Measurements from ENCODE around the gene MYH10. TPM values are rescaled to one million over a fixed set of nuclear protein-coding genes. Genes with fewer than 3 reads are reported as not detected.
A peak's percentile ranks its signal among the peaks of the same experiment; 100 is the strongest.

MYH10 gene
- total and polyA plus RNA-seq, 9 of the 15 experiments (the other 6 are each of a cell fraction or from before 2014, with no cell fraction given): 16.3 to 95.3 (median 39.7) TPM

DNA sequence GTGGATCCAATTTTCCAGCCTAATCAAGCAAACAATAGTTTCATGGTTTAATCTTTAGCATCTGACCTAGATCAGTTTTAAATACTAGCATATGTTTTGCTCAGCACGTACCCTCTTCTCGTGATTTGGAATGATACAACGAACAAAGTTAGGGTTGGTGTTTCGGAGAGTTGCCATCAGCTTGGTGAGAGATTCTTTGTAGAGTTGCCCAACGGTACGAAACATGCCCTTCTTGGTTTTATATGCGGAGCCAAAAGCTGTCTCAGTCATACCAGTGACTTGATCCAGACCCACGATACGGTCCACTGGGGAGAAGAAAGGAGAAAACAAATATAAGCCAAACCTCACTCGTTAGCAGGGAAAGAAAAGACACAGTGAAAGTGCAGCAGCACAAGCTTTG is 109.5 kb downstream of the MYH10 start:
- ChIA-PET POLR2A (no interaction called here), CTCF (ENCODE audit: low intra/inter-chr PET ratio) (no interaction called here)
- Histone ChIP-seq H3K27ac (ENCODE audit: extremely low read depth, low read depth, low read length) (no peak overlapping the region), H2AFZ (ENCODE audit: low read depth, low read length) (no peak overlapping the region), H3K79me2 (ENCODE audit: control insufficient read depth, insufficient read depth, low read length) (no peaks in the 10 kb centered on the region), H3K36me3 (ENCODE audit: control insufficient read depth, insufficient read depth, low read length) (peaks cover 70% of the 10 kb centered on the region), H4K20me1 (replicated peaks; ENCODE audit: control insufficient read depth, insufficient read depth, low read length) (no peaks in the 10 kb centered on the region), H3K27me3 (ENCODE audit: control insufficient read depth in 2 of 2, insufficient read depth in 2 of 2, low read length in 2 of 2) (no peaks in the 10 kb centered on the region), H3K4me2 (ENCODE audit: insufficient read depth, low read length) (no peak overlapping the region), H3K4me3 (no peak overlapping the region), H3K9ac (ENCODE audit: insufficient read depth in 1 of 2, low read depth in 2 of 2, low read length in 2 of 2) (no peak overlapping the region), H3K4me1 (replicated peaks in 1 of 2; ENCODE audit: control insufficient read depth in 2 of 2, insufficient read depth in 2 of 2, low read length in 2 of 2) (no peaks in the 10 kb centered on the region), H3K9me1 (ENCODE audit: control insufficient read depth, insufficient read depth, low read length) (no peaks in the 10 kb centered on the region), H3K9me3 (replicated peaks; ENCODE audit: control insufficient read depth, insufficient read depth, low read depth, low read length) (no peaks in the 10 kb centered on the region)
- FAIRE-seq (no peak), DNase-seq (ENCODE audit: extremely low read depth in 1 of 4, low spot score in 3 of 4) (no peak), ATAC-seq (no peak)
- in situ Hi-C loops (cut with MboI) (no loop called here), intact Hi-C loops (cut with micrococcal nuclease) (no loop called here)
- BruUV-seq (replicated peaks): no TSS peak
- TF ChIP-seq NFE2L1 (tag; IDR thresholded peaks at IDR 0.05; ENCODE audit: borderline replicate concordance, low read depth): no peak
- no peak for TF ChIP-seq ZFX (CRISPR knock-in tag; IDR thresholded peaks at IDR 0.05)
- 97% methylated on average over 6 of the region's 10 CpGs for WGBS (ENCODE audit: insufficient coverage, low coverage, missing lambda C conversion rate)

DNA sequence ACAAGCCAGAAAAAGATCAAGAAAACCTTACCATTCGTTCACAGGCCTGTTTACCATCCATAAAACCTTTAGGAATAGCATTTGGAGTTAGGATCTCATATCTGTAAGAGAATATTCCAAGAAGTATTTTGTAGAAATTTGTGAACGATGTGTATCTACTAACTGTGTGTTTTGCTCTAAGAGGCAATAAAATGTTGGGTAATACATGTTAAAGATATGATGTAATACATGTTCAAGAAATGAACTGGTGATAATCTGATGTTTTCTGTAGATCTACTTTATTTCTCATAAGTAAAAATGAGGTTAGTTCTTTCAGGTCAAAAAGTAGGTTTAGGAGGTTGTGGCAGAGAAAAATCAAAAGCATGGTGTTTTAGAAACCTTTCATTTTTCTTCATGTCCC is 111.7 kb downstream of the MYH10 start:
- Histone ChIP-seq H3K4me1 (replicated peaks in 1 of 2; ENCODE audit: control insufficient read depth in 2 of 2, insufficient read depth in 2 of 2, low read length in 2 of 2) (no peaks in the 10 kb centered on the region), H3K4me3 (no peak overlapping the region), H4K20me1 (replicated peaks; ENCODE audit: control insufficient read depth, insufficient read depth, low read length) (no peaks in the 10 kb centered on the region), H3K4me2 (ENCODE audit: insufficient read depth, low read length) (no peak overlapping the region), H3K9me1 (ENCODE audit: control insufficient read depth, insufficient read depth, low read length) (no peaks in the 10 kb centered on the region), H2AFZ (ENCODE audit: low read depth, low read length) (no peak overlapping the region), H3K27me3 (ENCODE audit: control insufficient read depth in 2 of 2, insufficient read depth in 2 of 2, low read length in 2 of 2) (no peaks in the 10 kb centered on the region), H3K27ac (ENCODE audit: extremely low read depth, low read depth, low read length) (no peak overlapping the region), H3K9ac (ENCODE audit: insufficient read depth in 1 of 2, low read depth in 2 of 2, low read length in 2 of 2) (no peak overlapping the region), H3K36me3 (ENCODE audit: control insufficient read depth, insufficient read depth, low read length) (peaks cover 76% of the 10 kb centered on the region), H3K9me3 (replicated peaks; ENCODE audit: control insufficient read depth, insufficient read depth, low read depth, low read length) (no peaks in the 10 kb centered on the region), H3K79me2 (ENCODE audit: control insufficient read depth, insufficient read depth, low read length) (no peaks in the 10 kb centered on the region)
- TF ChIP-seq CEBPB (tag; IDR thresholded peaks at IDR 0.05): peak; percentile 54; the same call in 1 of the 2 replicates
- TF ChIP-seq ZBTB17 (CRISPR knock-in tag; IDR thresholded peaks at IDR 0.05): no peak
- TF ChIP-seq ZZZ3 (IDR thresholded peaks at IDR 0.05): no peak
- no peak for TF ChIP-seq FOXP4 (CRISPR knock-in tag; IDR thresholded peaks at IDR 0.05; ENCODE audit: borderline replicate concordance)
- TF ChIP-seq JUN (IDR thresholded peaks at IDR 0.05; ENCODE audit: borderline replicate concordance, low read depth, low read length): no peak
- TF ChIP-seq JUN (CRISPR knock-in tag; IDR thresholded peaks at IDR 0.05; ENCODE audit: borderline replicate concordance): no peak
- no peak for TF ChIP-seq CEBPG (CRISPR knock-in tag; IDR thresholded peaks at IDR 0.05)
- TF ChIP-seq CEBPG (tag; conservative IDR thresholded peaks at IDR 0.05 in 1 of 2, IDR thresholded peaks at IDR 0.05 in 1 of 2): peak; percentile 53 to 58; a peak in 3 of 4 replicates
- POLR2A ChIA-PET: interaction anchor here (1.2 kb wide), 1 partner anchor 13 kb away, joined by 4 read pairs; no protein-coding TSS in a partner anchor
- CTCF ChIA-PET (ENCODE audit: low intra/inter-chr PET ratio): no interaction called here
- ATAC-seq: no peak
- intact Hi-C loops (cut with micrococcal nuclease) (no loop called here), in situ Hi-C loops (cut with MboI) (no loop called here)
- no peak for DNase-seq (ENCODE audit: extremely low read depth in 1 of 4, low spot score in 3 of 4)
- WGBS (ENCODE audit: insufficient coverage, low coverage, missing lambda C conversion rate): 71% methylated on average over 2 of the region's 2 CpGs
- BruUV-seq (replicated peaks): no TSS peak
- no peak for FAIRE-seq

Data from K562 (cell line).